ENCODE results near the gene COX19.

GRCh38 chr7:1017586-1018333 is 42.4 kb upstream of the COX19 start:
- TF ChIP-seq CTCF (IDR thresholded peaks at IDR 0.05) = no peak
- TF ChIP-seq EP300 (IDR thresholded peaks at IDR 0.05) = no peak
- no peak for TF ChIP-seq POLR2AphosphoS5 (IDR thresholded peaks at IDR 0.05)
- TF ChIP-seq POLR2A (IDR thresholded peaks at IDR 0.05) = no peak
